Activated T-cell treated with anti-CD3 and anti-CD28 coated beads for 24 hours (primary cell): Measurements from ENCODE around the gene SMIM28.
"Not testable (repeated sequence)": the region's sequence is repeated elsewhere in the genome, so short reads cannot be mapped to it uniquely, and the experiment has no call there.

Experiments
- DNase-seq: peaks from one replicate; pipeline ENCODE4 v3.0.0-alpha.2; 2020; ENCODE audit warnings: low read depth

The SMIM28 gene

GRCh38 chr6:138405816-138406413 lies 28.2 kb downstream of the SMIM28 start:
- DNase-seq, result no peak

- DNase-seq, result no peak
Measured at GRCh38 chr6:138406443-138406842, 28.7 kb downstream of the SMIM28 start.

GRCh38 chr6:138410048-138410735 lies 32.5 kb downstream of the SMIM28 start:
- DNase-seq, result no peak

- DNase-seq, result no peak
Measured at GRCh38 chr6:138410972-138411880, 33.5 kb downstream of the SMIM28 start.

GRCh38 chr6:138415125-138415524 lies 37.4 kb downstream of the SMIM28 start:
- DNase-seq, result no peak

GRCh38 chr6:138416206-138416605 lies 38.5 kb downstream of the SMIM28 start:
- no peak for DNase-seq

- no peak for DNase-seq
Measured at GRCh38 chr6:138417493-138418117, 39.9 kb downstream of the SMIM28 start.

GRCh38 chr6:138418118-138418742 lies 40.5 kb downstream of the SMIM28 start:
- no peak for DNase-seq

GRCh38 chr6:138419766-138420165 lies 42.1 kb downstream of the SMIM28 start:
- no peak for DNase-seq

GRCh38 chr6:138420356-138420755 lies 42.7 kb downstream of the SMIM28 start:
- no peak for DNase-seq

GRCh38 chr6:138421089-138421488 lies 43.4 kb downstream of the SMIM28 start:
- no peak for DNase-seq

GRCh38 chr6:138421608-138422007 lies 43.9 kb downstream of the SMIM28 start:
- DNase-seq, result no peak

GRCh38 chr6:138422861-138423260 lies 45.2 kb downstream of the SMIM28 start:
- DNase-seq, result no peak

GRCh38 chr6:138424004-138424904 lies 46.5 kb downstream of the SMIM28 start:
- no peak for DNase-seq

- DNase-seq, result not testable (repeated sequence)
Measured at GRCh38 chr6:138425256-138425655, 47.6 kb downstream of the SMIM28 start.

GRCh38 chr6:138426500-138427123 lies 48.9 kb downstream of the SMIM28 start:
- no peak for DNase-seq

GRCh38 chr6:138427701-138428100 lies 50.0 kb downstream of the SMIM28 start:
- DNase-seq, result no peak

GRCh38 chr6:138428944-138429598 lies 51.4 kb downstream of the SMIM28 start:
- DNase-seq, result no peak

GRCh38 chr6:138429761-138430160 lies 52.1 kb downstream of the SMIM28 start:
- DNase-seq, result no peak
